OCI-M1 (cell line): ENCODE results near the gene MYO16.
A peak's percentile ranks its signal among the peaks of the same experiment; 100 is the strongest.

ENCODE experiments used
- DNase-seq: peaks from one replicate; lab custom pipeline; 2025; lab: John Stamatoyannopoulos, UW

MYO16 gene

DNA sequence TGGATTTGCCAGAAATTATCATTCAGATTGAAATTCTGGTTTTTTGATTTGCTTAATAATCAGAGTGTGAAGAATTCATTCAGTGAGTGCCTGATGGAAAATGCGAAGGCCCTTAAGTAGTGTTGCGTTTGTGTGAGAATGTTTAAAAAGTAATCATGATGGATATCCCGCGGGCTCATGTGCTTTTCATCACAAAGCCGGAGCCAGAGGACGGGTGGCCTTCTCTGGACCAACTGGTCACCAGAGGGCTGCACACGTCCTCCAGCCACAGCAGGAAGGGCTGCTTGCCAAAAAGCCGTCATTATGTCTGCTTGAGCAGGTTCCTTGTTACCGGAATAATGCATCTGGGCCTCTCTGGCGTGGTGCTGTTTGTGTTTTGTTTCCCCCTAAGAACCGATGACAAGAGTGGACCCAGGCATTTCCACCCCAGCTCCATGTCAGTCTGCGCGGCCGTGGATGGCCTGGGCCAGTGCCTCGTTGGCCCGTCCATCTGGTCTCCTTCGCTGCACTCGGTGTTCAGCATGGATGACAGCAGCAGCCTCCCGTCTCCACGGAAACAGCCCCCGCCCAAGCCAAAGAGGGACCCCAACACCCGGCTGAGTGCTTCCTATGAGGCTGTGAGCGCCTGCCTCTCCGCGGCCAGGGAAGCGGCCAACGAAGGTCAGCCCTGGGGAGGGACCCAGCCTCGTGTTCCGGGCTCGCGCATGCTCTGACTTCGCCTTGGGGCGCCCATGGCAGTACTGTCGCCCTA is 497.7 kb downstream of the MYO16 start:
- no peak for DNase-seq

DNA sequence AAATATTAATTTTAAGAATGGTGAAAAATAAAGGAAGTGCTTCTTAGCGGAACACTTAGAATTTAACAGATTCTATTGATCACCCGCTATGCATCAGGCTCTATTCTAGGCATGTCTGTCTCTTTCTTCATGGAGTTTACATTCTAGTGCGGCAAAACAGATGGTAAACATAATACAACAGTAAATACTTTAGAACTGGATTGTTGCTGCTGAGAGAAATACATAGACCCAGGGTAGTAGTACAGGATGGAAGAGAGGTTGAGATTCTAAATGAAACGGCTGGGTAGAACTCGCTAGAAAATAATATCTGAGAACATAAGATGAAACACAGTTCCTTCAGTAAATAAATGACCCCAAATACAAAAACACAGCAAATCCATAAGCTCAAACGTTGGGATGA is 498.7 kb downstream of the MYO16 start:
- DNase-seq, result no peak

DNA sequence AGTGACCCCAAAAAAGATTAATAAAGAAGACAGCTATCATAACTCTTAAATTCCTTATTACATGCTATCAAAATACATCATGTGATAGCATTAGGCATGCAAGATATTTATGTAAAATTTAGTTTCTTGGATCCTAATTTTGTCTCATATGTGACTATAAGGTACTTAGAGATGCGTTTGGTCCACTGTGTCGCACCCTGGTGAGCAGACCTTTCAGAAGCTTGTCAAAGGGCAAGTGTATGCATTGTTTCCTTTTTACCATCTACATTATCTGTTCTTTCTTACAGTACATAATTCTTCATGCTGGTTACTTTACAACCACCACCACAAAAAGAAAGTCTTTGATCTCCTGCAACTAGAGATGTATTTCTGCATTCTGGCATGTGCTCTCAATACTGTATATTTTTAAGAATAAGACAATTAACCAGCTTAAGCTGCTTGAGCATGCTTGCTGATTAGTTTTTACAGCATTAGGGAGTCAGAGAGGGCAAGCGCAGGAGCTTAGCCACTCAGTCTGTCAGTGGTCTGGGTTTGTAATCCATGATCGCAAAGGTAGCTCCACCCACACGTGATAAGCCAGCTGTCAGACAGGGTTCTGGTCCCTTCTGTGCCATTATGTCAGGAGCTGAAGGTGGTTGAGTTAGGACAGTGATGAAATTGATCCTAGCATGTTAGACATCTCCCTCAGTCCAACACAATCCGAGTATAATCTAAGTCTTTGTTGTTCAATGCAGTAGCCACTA is 500.9 kb downstream of the MYO16 start:
- no peak for DNase-seq

DNA sequence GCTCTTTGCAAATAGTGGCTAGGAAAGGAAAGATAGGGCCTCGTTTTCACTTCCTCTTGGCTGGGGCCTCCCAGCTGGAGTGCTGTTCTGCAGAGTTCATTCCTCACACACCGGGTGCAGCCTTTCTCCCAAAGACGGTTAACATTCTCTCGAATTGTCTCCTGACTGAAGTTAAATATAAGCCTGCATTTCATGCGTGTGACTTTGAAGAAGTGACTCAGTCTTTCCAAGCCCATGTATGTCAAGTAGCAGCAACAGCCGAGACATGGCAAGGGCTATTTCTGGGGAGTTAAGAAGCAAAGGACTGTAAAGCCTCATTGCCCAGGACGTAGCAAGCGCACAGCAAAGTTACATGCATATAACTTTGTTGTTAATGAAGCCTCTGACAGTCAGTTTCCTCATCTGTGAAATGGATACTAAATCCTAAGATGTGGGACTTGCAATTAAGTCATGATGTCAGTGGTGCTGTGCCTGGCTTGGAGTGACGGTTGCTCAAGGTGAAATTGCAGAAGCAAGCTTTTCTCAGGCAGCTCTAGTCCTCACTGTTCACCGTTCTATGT is 502.4 kb downstream of the MYO16 start:
- peak; percentile 25 for DNase-seq

DNA sequence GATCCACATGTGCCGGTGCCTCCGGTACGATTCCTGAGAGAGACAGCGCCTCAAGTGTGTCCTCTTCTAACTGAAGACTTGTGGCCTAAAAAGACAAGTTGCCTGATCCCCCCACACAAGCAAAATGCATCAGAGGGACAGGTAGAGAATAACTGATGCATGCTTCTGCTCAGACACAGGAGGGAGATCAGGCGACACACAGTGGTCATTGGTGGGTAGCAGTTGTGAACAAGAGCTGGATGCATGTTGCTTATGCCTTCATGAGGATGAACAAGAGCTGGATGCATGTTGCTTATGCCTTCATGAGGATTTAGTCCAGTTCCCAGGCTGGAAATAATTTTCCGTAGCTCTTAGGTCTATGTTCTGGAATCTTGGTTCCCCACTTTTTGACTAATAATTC is 505.6 kb downstream of the MYO16 start:
- DNase-seq, result no peak

DNA sequence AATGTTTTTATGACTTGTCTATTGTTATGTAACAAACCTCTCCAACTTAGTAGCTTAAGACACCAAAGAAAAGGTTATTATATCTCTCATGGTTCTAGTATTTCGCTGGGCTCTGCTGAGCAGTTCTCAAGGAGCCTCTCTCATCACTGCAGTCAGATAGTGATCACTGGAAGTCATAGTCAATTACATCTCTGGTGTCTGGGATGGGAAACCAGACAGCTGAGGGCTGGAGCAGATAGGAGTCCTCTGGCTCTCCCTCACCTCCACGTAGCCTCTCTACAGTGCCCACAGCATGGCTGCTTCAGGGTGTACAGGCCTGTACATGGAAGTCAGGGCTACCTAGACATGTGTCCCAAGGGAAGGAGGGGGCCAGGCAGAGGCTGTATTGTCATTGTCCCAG is 507.5 kb downstream of the MYO16 start:
- no peak for DNase-seq

DNA sequence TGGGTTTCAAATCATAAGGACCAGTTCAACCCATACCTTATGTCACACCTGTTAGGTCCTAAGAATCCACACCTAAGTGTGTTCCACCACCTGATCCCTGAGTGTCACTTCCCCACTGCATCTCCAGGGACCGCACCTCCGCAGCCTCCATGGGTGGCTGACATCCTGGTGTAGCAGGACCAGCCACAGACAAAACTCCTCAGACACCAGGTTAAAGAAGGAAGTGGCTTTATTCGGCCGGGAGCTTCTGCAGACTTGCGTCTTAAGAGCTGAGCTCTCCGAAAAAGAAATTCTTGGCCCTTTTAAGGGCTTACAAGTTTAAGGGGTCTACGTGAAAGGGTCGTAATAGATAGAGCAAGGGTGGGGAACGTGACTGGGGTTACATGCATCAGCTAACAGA is 509.9 kb downstream of the MYO16 start:
- DNase-seq, result no peak

DNA sequence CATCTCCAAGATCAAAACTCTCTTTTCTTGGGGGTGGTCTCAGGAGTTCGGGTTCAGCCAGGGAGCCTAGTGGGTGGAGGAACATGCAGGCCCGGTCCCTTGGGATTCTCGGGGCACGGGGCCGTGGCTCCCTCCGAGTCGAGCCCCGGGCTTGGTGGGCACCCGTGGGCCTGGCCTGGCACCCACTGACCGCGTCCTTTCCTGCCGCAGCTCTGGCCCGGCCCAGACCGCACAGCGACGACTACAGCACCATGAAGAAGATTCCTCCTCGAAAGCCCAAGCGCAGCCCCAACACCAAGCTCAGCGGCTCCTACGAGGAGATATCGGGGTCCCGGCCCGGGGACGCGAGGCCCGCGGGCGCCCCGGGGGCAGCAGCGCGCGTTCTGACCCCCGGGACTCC is 510.6 kb downstream of the MYO16 start:
- no peak for DNase-seq

DNA sequence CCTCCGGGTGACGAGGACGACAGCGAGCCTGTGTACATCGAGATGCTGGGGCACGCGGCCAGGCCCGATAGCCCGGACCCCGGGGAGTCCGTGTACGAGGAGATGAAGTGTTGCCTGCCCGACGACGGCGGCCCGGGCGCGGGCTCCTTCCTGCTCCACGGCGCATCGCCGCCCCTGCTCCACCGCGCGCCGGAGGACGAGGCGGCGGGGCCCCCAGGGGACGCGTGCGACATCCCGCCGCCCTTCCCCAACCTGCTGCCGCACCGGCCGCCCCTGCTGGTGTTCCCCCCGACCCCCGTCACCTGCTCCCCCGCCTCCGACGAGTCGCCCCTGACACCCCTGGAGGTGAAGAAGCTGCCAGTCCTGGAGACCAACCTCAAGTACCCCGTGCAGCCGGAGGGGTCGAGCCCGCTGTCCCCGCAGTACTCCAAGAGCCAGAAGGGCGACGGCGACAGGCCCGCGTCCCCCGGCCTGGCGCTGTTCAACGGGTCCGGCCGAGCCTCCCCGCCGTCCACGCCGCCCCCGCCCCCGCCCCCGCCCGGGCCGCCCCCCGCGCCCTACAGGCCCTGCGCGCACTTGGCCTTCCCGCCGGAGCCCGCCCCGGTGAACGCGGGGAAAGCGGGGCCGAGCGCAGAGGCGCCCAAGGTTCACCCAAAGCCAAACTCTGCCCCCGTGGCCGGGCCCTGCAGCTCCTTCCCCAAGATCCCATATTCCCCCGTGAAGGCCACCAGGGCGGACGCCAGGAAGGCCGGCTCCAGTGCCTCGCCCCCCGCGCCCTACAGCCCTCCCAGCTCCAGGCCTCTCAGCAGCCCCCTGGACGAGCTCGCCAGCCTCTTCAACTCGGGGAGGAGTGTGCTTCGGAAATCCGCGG is 511.3 kb downstream of the MYO16 start:
- no peak for DNase-seq

DNA sequence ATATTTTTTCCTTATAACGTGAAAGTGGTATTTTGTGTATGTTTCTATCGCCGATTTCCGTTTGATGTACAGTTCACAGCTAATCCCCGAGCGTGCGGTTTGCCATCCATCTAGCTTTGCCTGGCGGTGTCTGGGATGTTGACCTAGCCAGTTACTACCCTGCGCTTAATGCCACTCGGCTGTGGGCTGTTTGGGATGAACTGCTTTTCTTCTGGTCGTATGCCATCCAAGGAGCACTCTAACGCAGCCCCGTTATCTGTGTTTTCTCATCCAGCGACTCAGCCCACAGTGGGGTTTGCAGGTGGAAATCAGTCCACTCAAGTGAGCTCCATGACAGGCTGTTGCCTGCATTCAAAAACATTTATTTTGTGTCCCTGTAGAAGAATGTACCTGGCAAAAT is 512.3 kb downstream of the MYO16 start:
- DNase-seq, result no peak

DNA sequence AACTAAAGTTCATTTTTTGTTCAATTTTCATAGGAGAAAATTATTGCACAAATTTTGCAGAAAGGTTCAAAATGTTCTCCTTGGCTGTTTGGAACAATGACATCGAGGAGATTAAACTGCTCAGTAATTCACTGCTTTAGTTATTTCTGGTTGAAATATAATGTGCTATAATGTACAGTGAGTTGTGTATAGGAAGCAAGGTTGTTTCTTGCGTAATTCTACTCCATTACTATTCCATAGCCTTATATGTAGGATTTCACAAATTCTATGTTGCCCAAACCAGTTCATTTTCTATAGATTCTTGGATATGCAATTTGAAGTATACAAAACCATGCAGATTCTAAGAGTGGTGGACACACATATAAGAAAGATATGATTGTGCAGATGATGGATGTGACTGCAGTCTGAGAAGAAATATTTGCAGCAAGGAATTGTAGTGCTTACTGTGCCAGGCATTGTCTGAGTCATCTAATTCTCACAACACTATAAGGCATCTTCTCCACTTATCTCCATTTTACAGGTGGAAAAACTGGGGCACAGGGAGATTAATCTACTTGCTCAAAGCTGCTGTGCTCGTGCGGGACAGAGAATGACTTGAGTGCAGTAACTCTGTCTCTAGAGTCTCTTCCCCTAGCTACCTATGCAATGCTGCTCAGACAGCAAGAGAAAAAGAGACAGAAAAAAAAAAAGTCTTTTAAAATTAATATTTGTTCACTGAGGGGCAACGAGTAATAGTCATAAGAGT is 515.5 kb downstream of the MYO16 start:
- no peak for DNase-seq

DNA sequence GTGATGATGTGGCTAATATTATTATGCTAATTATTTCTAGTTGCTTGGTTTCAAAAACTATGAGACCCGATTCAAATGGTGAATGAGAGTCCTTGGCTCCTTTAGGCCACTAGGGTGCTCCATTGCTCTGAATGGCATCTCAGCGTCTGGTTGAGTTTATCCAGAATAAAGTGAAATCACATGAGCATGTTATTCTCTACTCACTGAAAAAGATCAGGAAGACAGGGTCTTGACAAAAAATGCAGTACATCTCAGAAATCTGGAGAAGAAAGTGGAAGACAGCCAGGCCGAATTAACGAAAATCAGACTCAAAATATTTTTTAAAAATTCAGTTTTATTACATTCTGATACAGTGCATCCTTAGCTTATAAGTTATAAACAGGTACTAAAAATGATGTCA is 516.2 kb downstream of the MYO16 start:
- peak; percentile 62 for DNase-seq

DNA sequence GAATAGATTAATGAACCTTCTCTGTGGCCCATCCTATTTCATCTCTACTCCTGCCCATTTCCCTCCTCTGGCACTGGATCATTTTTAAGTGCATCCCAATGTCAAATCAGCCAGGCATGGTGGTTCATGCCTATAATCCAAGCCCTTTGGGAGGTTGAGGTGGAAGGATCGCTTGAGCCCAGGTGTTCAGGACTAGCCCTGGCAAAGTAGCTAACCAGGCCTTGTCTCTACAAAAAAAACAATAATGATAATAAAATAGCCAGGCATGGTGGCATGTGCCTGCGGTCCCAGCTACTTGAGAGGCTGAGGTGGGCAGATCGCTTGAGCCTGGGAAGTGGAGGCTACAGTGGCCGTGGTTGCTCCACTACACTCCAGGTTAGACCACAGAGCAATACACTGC is 517.0 kb downstream of the MYO16 start:
- no peak for DNase-seq

DNA sequence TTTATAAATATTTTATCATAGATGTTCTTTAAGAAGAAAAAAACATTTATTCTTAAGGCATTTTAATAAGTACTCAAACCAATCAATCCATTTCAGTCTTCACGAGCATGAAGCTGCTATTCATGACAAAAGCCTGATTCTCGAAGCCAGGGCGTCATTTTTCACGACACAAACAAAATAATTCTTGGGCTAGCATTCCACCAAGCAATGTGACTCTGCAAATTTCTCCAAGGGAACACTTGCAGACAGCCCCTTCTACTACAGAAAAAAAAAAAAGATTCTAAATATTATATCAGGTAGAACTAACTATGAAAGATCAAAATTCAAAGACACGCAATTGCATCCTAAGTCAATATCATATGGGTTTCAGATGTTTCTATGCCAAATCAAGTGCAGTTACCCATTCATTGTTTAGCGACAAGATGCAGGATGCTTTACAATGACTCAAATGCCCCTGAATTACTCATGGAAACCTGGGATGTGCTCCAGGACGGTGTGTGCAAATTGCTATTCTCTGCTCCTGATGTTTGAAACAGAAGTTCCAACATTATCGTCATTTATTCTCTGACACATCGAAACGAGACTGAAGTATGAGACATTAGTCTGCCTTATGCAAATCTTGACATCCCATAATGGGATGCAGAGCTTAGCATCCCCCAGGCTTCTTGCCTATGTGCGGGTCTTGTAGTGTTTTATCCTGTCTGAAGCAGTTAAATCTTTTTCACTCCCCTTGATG is 517.7 kb downstream of the MYO16 start:
- DNase-seq, result no peak

DNA sequence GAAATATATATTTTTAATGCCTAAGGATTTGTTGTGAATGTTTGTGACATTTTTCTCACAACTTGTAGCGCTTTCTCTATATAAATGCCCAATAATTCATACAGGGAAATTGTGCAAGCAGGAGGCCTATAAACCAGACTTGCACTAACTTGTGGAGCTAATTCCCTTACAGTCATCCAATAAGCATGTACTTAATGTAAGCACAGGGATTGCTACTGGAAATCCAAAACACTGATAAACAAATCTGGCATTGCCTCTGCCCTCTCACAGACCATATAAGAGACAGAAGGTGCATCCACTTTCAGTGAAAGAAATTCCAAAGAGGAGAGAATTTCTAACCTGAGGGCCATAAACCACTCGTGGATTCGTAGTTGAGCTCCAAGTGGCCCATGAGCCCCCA is 518.8 kb downstream of the MYO16 start:
- DNase-seq, result no peak

DNA sequence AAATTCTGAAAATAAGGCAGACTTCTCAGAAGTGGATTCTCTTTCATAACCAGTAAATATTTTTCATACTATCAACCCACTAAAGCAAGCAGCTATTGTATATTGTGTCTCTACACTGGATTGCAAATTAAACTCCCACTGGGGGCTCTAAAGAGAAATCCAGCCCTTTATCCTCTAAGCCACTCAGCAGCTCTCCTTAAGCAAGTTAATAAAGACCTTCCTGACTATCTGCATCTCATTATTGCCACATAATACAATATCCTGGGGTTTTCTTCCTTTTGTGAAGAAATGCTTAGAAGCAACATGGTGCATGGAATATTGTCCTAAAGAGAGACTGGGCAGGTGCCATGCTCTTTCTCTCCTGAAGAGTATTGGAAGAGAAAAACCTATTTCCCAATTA is 521.3 kb downstream of the MYO16 start:
- no peak for DNase-seq

DNA sequence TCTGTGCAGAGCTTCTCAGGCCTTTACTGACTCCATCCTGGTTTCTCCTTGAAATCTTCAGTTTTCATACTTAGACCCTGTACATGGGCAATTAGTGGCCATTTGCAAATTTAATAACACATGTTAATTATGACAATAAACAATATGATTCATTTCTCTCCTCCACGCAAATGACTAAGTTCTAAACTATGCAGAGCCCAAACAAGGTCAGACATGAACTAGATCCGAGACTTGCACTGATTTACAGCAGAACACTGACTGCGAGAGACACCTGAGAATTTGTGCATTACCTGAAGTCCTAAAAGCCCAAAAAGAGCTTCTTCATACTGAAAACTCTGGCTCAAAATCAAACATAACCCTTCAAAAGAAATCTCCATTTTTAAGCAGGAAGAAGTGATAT is 521.8 kb downstream of the MYO16 start:
- DNase-seq, result no peak

DNA sequence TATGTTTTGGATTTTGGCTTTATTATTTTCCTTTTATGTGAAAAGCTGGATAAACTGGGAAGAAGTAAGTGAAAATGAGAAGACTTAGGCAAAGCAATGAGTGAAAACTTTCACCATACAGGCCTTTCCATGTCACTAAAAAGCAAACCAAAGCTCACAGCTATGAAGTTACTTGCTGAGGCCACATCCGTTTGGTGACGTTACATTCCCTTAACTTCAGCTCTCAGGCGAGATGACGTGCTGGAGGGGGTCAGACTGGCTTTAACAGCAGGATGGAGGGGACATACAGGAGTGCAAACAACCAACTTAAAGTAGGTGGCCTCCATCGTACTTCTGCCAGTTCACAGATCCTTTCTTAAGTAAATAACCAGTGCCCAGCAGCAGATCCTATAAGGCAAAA is 522.3 kb downstream of the MYO16 start:
- no peak for DNase-seq

DNA sequence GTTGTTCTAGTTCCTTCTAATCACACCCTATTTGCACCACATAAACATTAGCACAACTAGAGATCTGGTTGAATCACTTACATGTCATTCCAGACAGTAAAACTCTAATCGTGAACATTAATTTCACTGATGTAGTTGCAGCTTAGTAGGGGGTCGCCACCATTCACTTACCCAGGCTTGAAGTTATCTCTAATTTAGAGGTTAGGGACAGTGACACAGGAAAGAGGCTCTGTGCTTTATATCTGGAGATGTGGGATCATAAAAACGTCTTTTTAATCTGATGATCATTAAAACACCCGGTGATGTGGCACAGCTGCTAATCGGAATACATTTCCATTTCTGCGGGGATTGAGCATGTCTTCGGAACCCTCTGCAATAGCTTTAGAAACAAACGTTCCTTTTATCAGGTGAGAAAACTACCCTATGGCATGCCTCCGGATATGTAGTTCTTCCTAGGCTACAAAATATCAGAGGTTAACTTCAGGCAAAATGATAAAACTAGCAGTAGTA is 523.0 kb downstream of the MYO16 start:
- no peak for DNase-seq

DNA sequence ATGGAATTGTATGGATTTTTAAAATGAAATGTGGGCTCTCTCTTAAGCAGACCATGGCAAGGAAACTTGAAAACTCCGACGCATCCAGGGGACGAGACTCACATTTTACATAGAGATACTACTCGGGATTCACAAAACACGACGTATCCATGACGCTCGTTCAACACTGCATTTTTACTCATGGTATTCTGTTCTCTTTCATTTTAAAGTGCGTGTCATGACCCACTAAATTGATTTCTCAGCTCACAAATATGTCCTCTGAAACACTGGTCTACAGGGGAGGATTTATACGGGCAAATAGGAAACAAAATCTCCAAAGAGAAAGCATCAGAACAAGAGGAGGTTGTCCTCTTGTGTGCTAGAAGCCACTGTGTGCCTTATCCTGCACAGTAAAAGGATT is 523.5 kb downstream of the MYO16 start:
- no peak for DNase-seq

DNA sequence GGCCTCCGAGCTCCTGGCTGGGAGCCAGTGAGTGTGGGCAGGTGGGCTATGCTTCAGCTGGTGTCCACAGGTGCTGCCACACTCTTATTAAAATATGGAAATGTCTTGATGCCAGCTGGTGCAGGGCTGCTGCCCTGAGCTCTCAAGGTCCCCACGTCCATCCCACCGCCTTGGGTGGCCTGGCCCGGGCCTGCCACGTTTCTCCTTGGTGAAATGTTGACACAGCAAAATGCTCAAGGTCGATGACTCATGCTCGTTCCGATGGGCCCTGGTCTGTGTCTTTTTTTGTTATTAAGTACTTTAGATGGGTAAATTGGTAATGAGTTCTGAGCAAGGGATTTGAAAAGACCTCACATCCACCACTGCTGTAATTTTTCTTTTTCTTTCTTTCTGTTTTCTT is 524.7 kb downstream of the MYO16 start:
- DNase-seq, result no peak
